ENCODE results near the gene RNF207.

DNA sequence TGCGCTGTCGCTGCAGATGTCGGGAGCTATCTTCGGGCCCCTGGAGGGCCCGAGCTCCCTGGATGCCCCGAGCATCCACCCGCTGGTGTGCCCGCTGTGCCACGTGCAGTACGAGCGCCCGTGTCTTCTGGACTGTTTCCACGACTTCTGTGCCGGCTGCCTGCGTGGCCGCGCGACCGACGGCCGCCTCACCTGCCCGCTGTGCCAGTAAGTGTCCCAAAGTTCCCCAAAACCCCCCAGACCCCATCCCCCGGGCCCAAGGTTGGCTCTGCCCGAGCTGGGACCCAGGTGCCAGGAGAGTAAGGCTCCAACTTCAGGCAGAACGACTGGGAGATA is 569 bp downstream of the RNF207 start:
- TF ChIP-seq POLR2A (IDR thresholded peaks at IDR 0.05), result no peak
- no peak for TF ChIP-seq POLR2AphosphoS5 (IDR thresholded peaks at IDR 0.05)
- TF ChIP-seq CTCF (IDR thresholded peaks at IDR 0.05), result no peak
